AG09319 (cell line): ENCODE data around the gene RRP12.

Source experiments
- DNase-seq: peaks from one replicate; pipeline ENCODE4 v3.0.0-alpha.2; 2010; ENCODE audit warnings: low read depth; ENCODE audit errors: extremely low read depth
- TF ChIP-seq, protein P1 (sequence below): IDR thresholded peaks from 2 replicates; pipeline ENCODE4 v1.5.1; 2011; ENCODE audit warnings: low read depth, mild to moderate bottlenecking, inconsistent platforms, low read length, moderate library complexity

RRP12 gene

DNA sequence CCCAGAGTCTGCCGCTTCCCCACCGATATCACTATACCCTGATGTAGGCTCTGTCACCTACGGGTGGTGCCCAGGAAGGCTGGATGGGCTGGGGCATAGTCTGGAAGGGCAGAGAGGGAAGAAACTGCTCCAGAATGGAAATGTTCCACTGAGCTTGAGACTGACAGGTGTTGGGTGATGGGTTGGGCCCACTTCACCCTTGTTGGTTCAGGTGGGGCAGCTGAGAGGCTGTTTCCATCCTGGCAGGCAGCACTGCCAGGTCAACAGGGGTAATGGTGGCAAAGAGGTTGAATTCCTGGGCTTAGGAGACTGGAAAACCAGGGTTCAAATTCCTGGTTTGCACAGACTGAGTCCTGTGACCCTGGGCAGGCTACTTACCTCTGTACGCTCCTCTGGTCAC, 38.1 kb downstream of the RRP12 start:
- no peak for DNase-seq
- TF ChIP-seq, protein P1, sequence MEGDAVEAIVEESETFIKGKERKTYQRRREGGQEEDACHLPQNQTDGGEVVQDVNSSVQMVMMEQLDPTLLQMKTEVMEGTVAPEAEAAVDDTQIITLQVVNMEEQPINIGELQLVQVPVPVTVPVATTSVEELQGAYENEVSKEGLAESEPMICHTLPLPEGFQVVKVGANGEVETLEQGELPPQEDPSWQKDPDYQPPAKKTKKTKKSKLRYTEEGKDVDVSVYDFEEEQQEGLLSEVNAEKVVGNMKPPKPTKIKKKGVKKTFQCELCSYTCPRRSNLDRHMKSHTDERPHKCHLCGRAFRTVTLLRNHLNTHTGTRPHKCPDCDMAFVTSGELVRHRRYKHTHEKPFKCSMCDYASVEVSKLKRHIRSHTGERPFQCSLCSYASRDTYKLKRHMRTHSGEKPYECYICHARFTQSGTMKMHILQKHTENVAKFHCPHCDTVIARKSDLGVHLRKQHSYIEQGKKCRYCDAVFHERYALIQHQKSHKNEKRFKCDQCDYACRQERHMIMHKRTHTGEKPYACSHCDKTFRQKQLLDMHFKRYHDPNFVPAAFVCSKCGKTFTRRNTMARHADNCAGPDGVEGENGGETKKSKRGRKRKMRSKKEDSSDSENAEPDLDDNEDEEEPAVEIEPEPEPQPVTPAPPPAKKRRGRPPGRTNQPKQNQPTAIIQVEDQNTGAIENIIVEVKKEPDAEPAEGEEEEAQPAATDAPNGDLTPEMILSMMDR = no peak

DNA sequence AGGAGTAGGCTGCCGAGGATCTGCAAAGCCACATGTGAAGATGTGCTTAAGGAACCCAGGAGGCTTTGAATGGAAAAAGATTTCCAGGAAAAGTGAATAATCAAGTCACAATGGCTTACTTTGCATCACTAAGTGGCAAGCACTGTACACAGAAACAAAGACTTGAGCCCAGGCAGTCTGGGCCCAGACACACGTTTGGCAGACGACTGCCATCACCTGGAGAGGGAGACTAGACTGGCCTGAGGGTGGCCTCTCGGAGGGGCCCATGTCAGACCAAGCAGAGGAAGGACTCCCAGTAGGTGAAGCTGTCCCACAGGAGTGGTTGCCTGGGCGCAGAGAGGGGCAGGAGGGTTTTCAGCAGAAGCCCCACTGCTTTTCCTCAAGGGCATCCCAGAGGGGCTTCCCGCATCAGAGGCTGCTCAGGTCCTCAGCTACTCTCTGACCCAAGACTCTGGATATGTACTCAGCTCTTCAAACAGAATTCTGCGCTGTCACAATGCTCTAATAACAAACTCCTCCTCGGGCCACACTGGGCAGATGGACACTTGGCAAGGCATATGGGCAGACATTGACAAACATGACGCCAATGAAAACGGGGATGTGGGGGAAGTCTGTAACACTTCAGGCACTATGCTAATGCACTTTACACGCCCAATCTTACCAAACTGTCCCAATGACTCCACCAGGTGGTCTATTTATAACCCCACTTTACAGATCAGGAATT, 38.7 kb downstream of the RRP12 start:
- TF ChIP-seq, protein P1 = no peak
- DNase-seq = no peak

- TF ChIP-seq, protein P1 = no peak
- DNase-seq = no peak
Measured at GRCh38 chr10:97361537-97361901, 39.6 kb downstream of the RRP12 start.

DNA sequence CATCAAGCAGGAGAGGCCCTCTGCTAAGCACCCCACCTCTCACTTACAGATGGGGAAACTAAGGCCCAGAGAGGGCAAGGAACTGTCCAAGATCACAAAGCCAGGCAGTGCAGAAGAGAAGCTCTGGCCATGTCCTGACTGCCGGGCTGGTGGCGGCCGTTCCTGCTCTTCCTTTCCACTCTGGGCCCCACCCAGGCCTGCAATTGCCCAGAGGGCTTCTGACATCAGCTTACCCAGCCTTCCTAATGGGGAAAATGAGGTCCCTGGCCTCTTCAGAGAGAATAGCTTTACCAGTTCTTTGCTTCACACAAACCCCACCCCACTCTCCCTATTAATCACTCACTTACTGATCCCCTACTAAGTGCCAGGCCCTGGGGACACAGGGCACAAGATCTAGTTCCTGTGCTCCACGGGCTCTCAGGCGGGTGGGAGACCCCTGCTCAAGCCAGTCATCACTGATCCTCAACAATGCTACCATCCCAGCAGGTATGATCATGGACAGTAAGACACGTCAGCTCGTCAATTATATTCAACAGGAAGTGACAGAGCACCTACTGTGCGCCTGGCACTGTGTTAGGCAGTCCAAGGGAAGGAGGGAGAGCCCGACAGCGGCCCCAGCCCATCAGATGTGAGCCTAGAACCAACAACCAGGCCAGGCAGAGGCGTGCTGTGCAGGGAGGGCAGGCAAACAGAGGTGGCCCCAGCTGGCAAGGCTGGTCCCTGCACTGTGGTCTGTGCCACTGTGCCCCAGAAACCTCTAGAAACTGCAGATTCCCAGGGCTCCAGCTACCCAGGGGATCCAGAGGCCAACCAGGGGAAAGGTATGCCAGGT, 40.2 kb downstream of the RRP12 start:
- no peak for DNase-seq
- TF ChIP-seq, protein P1 = no peak

DNA sequence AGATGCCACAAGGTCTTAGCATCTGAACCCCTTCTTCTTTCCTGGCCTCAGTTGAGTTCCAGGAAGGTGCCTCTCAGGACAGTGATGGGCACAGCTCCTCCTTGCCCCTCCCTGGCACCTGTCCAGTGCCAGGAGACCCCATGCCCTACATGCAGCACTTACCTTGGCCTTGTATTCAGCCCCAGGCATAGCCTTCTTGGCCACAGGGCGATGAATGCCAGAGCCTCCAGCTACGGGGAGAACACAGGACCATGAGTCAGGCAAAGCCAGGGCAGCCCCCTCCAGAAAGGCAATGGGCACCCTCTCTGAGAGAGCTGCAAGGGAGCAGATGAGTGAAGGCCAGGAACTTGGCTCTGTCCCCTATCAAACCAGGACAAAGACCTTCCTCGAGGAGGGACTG, 42.4 kb downstream of the RRP12 start:
- no peak for DNase-seq
- TF ChIP-seq, protein P1 = no peak

DNA sequence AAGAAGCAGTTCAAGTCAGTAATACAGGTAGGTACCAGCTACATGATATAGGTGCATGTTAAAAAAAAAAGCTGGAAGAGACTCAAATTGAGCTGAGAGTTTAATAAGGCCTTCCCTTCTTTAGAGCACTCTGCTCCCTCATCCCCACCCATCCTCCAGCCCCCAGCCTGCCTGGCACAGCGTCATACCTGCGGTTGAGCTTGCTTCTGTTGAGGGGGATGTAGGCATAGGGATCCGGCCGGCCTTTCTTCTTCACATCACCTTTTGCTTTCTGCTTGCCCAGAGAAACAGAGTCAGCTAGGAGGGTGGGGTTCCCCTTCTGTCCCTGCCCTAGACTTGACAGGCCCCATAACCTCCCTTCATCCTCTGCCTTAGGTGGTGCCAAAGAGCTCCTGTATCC, 42.8 kb downstream of the RRP12 start:
- no peak for DNase-seq
- TF ChIP-seq, protein P1 = no peak

DNA sequence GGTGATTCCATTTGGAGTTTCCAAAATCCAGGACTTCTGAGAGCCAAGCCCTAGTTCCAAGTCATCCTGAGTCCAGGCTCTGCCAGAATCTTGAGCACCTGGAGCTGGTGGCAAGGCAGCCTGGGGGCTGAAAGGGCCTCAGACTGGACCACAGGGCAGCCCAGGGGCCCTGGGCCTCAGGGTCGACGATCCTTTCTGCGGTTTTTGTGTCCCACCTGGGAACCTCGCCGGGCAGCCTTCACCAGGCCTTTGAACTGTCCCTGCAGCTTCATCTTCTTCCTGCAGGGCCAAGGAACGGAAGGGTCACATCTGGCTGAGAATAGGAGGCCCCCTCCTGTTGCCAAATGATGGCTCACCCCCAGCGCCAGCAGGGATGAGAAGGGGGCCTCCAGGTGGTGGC, 44.2 kb downstream of the RRP12 start:
- TF ChIP-seq, protein P1 = no peak
- no peak for DNase-seq
